Osteoblast (primary cell): ENCODE data around the gene PTPN3. TPM values are rescaled to one million over a fixed set of nuclear protein-coding genes. Genes with fewer than 3 reads are reported as not detected.

Experiments
- DNase-seq: peaks from one replicate; pipeline ENCODE4 v3.0.0; 2011; ENCODE audit warnings: low spot score, mixed read lengths; ENCODE audit not compliant: insufficient read length; ENCODE audit errors: missing footprints
- H2AFZ ChIP-seq: 2 replicates; pipeline ENCODE4 v1.6.0; 2011; ENCODE audit warnings: mild to moderate bottlenecking, low read length
- H3K27ac ChIP-seq: 2 replicates; pipeline ENCODE4 v1.5.1; 2011; ENCODE audit warnings: mild to moderate bottlenecking, low read depth, low read length, moderate library complexity
- H3K27me3 ChIP-seq: 2 replicates; pipeline ENCODE4 v1.6.0; 2012; ENCODE audit warnings: mild to moderate bottlenecking, control low read depth, inconsistent platforms, low read length, moderate library complexity; ENCODE audit not compliant: insufficient read depth
- H3K36me3 ChIP-seq: 2 replicates; pipeline ENCODE4 v1.5.1; 2011; ENCODE audit warnings: mild to moderate bottlenecking, low read length, control low read depth, moderate library complexity; ENCODE audit not compliant: insufficient read depth
- H3K4me1 ChIP-seq: 2 replicates; pipeline ENCODE4 v1.5.1; 2011; ENCODE audit warnings: mild to moderate bottlenecking, low read length, control low read depth, moderate library complexity; ENCODE audit not compliant: insufficient read depth
- H3K4me2 ChIP-seq: 2 replicates; pipeline ENCODE4 v1.6.0; 2011; ENCODE audit warnings: mild to moderate bottlenecking, low read length; ENCODE audit not compliant: insufficient read depth
- H3K4me3 ChIP-seq: fragments of 200-600 bp; sonication (generic); 3 replicates; pipeline ENCODE4 v1.5.1; 2012; ENCODE audit warnings: mild to moderate bottlenecking, low read length, inconsistent platforms; ENCODE audit not compliant: insufficient read depth
- H3K79me2 ChIP-seq: 2 replicates; pipeline ENCODE4 v1.6.0; 2012; ENCODE audit warnings: mild to moderate bottlenecking, low read length, control low read depth, inconsistent platforms; ENCODE audit not compliant: insufficient read depth
- H3K9me3 ChIP-seq: 2 replicates; pipeline ENCODE4 v1.5.1; 2011; ENCODE audit warnings: low read depth, low read length, control low read depth
- H4K20me1 ChIP-seq: 2 replicates; pipeline ENCODE4 v1.6.0; 2012; ENCODE audit warnings: mild to moderate bottlenecking, low read length, control low read depth; ENCODE audit not compliant: insufficient read depth
- total RNA-seq: library from RNA; depleted of rRNA; stranded (reverse); fragments of >200 nt; gene quantifications from 2 replicates; pipeline ENCODE4 v1.2.3, GENCODE V29; 2012
- TF ChIP-seq, protein P1 (sequence below): IDR thresholded peaks from 2 replicates; pipeline ENCODE4 v1.5.1; 2011; ENCODE audit warnings: mild to moderate bottlenecking, low read depth, low read length, moderate library complexity; ENCODE audit errors: extremely low read depth

The PTPN3 gene
- total RNA-seq, 1 donor, result 2.9 TPM

DNA sequence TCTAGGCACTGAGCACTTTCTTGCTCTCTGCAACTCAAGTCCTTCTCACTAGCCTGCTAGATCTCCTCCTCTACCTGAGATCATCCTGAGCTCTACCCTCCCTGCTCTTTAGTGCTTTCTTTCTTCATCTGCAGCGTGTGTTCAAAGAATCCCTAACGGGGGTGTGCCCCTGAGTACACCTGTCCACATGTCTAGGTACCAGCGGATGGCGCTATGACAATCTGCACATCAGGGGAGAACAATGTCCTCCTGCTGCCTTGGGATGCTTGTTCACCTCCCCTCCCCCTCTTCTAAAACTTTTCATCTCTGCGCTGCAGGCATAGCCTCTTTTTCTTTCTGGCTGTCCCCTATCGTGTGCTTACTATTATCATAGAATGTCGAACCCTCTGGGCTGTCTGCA lies 42.7 kb downstream of the PTPN3 start:
- Histone ChIP-seq H3K4me2 (no peak overlapping the region), H3K79me2 (no peaks in the 10 kb centered on the region), H2AFZ (no peak overlapping the region), H3K4me1 (peaks cover 5% of the 10 kb centered on the region), H3K4me3 (no peak overlapping the region), H3K9me3 (no peaks in the 10 kb centered on the region), H3K27ac (no peak overlapping the region), H3K36me3 (no peaks in the 10 kb centered on the region), H4K20me1 (no peaks in the 10 kb centered on the region), H3K27me3 (no peaks in the 10 kb centered on the region)
- DNase-seq, result no peak
- TF ChIP-seq, protein P1, sequence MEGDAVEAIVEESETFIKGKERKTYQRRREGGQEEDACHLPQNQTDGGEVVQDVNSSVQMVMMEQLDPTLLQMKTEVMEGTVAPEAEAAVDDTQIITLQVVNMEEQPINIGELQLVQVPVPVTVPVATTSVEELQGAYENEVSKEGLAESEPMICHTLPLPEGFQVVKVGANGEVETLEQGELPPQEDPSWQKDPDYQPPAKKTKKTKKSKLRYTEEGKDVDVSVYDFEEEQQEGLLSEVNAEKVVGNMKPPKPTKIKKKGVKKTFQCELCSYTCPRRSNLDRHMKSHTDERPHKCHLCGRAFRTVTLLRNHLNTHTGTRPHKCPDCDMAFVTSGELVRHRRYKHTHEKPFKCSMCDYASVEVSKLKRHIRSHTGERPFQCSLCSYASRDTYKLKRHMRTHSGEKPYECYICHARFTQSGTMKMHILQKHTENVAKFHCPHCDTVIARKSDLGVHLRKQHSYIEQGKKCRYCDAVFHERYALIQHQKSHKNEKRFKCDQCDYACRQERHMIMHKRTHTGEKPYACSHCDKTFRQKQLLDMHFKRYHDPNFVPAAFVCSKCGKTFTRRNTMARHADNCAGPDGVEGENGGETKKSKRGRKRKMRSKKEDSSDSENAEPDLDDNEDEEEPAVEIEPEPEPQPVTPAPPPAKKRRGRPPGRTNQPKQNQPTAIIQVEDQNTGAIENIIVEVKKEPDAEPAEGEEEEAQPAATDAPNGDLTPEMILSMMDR, result no peak

DNA sequence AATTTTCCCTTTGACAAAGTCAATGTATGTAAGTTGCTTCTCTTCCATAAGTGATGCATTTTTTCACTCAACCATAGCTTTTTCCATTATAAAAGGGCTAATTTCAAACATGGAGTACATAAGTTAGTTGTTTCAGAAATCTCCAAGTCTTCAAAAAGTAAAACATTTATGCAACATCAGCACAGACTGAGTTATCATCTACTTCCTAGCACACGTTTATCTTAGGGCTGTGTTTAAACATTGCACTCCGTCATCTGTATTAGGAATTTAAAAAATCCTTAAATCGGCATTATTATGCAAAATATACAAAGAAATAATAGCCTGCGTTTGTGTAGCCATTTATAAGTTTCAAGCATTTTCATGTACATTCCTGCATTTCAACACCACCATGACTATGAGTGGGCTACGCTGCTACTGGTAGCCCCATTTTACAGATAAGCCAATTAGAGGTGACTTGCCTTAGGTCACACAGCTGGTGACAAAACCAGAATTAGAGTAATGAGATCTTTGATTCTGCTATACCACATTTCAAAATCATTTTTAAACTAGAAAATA lies 43.4 kb downstream of the PTPN3 start:
- no peaks in the 10 kb centered on the region for H3K9me3 ChIP-seq

DNA sequence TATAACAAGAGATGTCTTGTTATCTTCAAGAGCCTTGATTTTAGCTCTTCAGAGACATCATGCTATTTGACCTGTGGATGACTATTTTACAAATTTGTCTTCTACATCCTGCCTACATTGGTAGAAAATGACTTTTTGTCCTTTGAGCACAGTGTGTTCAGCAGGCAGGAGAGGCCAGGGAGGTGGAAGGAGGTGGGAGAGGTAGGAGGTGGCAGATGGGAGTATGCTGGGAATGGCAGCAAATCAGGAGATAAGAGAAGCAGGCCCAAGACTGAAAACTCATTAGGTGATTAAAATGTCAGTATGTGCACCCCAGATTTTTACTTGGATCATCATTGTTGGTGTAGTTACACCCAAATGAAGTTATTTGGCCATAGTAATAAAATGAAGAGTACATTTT lies 44.1 kb downstream of the PTPN3 start:
- no peak overlapping the region for H2AFZ ChIP-seq
- H4K20me1 ChIP-seq, result no peaks in the 10 kb centered on the region
- no peaks in the 10 kb centered on the region for H3K79me2 ChIP-seq
- peaks cover 5% of the 10 kb centered on the region for H3K4me1 ChIP-seq
- DNase-seq, result no peak
- no peak overlapping the region for H3K4me2 ChIP-seq
- TF ChIP-seq, protein P1, result no peak
- H3K4me3 ChIP-seq, result no peak overlapping the region
- H3K9me3 ChIP-seq, result no peaks in the 10 kb centered on the region
- no peaks in the 10 kb centered on the region for H3K36me3 ChIP-seq
- no peaks in the 10 kb centered on the region for H3K27me3 ChIP-seq
- peak overlapping the region; percentile 36 for H3K27ac ChIP-seq

More for the DNA sequence above, 43.4 kb downstream of the PTPN3 start:
- TF ChIP-seq, protein P1, result no peak
- Histone ChIP-seq H3K27ac (no peak overlapping the region), H3K27me3 (no peaks in the 10 kb centered on the region), H4K20me1 (no peaks in the 10 kb centered on the region), H3K4me3 (no peak overlapping the region), H3K36me3 (no peaks in the 10 kb centered on the region), H3K4me1 (peaks cover 5% of the 10 kb centered on the region), H2AFZ (no peak overlapping the region), H3K4me2 (no peak overlapping the region), H3K79me2 (no peaks in the 10 kb centered on the region)
- no peak for DNase-seq

DNA sequence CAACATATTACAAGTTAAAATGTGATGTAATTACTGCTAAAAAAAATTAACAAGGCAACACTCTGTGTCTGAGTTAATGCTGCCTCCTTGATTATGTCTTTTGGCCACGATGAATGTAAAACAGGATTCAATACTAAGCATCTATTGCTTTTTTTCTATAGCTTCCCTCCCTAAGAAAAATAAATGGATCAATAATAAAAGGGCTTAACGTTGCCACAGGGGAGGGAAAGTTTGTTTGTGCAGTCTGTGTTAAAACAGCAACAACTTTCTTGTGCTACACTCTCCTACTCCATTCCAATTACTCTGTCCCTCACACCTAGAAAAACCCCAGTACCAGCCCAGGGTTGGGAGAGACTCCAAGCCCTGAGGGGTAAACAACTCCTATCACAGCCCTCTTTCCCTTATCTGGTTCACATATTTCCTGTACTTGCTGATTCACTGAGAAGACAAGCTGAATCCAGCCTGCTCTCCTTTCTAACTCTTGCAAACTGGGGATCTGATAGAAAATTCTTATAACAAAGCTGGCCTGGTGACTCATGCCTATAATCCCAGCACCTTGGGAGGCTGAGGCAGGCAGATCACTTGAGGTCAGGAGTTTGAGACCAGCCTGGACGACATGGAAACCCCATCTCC lies 44.8 kb downstream of the PTPN3 start:
- no peak overlapping the region for H3K4me2 ChIP-seq
- H3K9me3 ChIP-seq, result no peaks in the 10 kb centered on the region
- peaks cover 7% of the 10 kb centered on the region for H3K4me1 ChIP-seq
- no peak overlapping the region for H2AFZ ChIP-seq
- no peaks in the 10 kb centered on the region for H4K20me1 ChIP-seq
- DNase-seq, result peak; percentile 26
- no peaks in the 10 kb centered on the region for H3K27me3 ChIP-seq
- H3K4me3 ChIP-seq, result no peak overlapping the region
- TF ChIP-seq, protein P1, result no peak
- no peaks in the 10 kb centered on the region for H3K36me3 ChIP-seq
- H3K27ac ChIP-seq, result peak overlapping the region; percentile 49
- no peaks in the 10 kb centered on the region for H3K79me2 ChIP-seq
